Endothelial cell of umbilical vein (primary cell): ENCODE measurements around the gene GSG1L. TPM values are rescaled to one million over a fixed set of nuclear protein-coding genes. Genes with fewer than 3 reads are reported as not detected.

ENCODE experiments used
- BruUV-seq: library from RNA; stranded (reverse); fragments of 400-500 nt; replicated peaks from 2 replicates; lab custom pipeline; 2021; lab: Mats Ljungman, UMichigan
- CTCF ChIA-PET: fragments of 300-600, 350-600 bp; sonication (Branson Sonifier 250); formaldehyde crosslinking; loops from one replicate; lab custom pipeline; 2021; ENCODE audit warnings: antibody characterized with exemption, inconsistent platforms; lab: Charles Lee
- POLR2A ChIA-PET: fragments of 300-600, 350-600 bp; sonication (Branson Sonifier 250); formaldehyde crosslinking; loops from one replicate; lab custom pipeline; 2021; ENCODE audit warnings: antibody characterized with exemption, inconsistent platforms; lab: Charles Lee
- DNase-seq: peaks from one replicate; pipeline ENCODE4 v3.0.0-alpha.2; 2011; ENCODE audit warnings: low read depth, low spot score
- FAIRE-seq: peaks from 2 replicates; lab custom pipeline; 2011; peaks lifted over from hg19 to GRCh38; lab: Jason Lieb, UNC
- H2AFZ ChIP-seq: 2 replicates; pipeline ENCODE4 v1.6.0; 2012; ENCODE audit warnings: low read depth, low read length, control low read depth, inconsistent platforms
- H3K27ac ChIP-seq: 2 replicates; pipeline ENCODE4 v1.5.1; 2011; ENCODE audit warnings: low read depth, mild to moderate bottlenecking, control low read depth, low read length, moderate library complexity; ENCODE audit not compliant: insufficient read depth
- H3K27me3 ChIP-seq, 2 experiments: 2 replicates each; pipeline versions ENCODE4 v1.6.0 to v1.6.1; 2011; ENCODE audit warnings: low read length in 2 of 2, mixed read lengths in 1 of 2; ENCODE audit not compliant: control insufficient read depth in 2 of 2, insufficient read depth in 2 of 2
- H3K36me3 ChIP-seq, 2 experiments: 2 replicates in 1 of 2; 3 replicates in 1 of 2; pipeline ENCODE4 v1.5.1; 2011; ENCODE audit warnings: low read length in 2 of 2, mild to moderate bottlenecking in 1 of 2, moderate library complexity in 1 of 2; ENCODE audit not compliant: control insufficient read depth in 2 of 2, insufficient read depth in 2 of 2; ENCODE audit errors: extremely low read depth in 1 of 2
- H3K4me1 ChIP-seq: 3 replicates; pipeline ENCODE4 v1.5.1; 2011; ENCODE audit warnings: mild to moderate bottlenecking, low read length; ENCODE audit not compliant: control insufficient read depth, insufficient read depth; ENCODE audit errors: extremely low read depth
- H3K4me2 ChIP-seq: 2 replicates; pipeline ENCODE4 v1.6.1; 2011; ENCODE audit warnings: low read length, control low read depth, mixed read lengths; ENCODE audit not compliant: insufficient read depth
- H3K4me3 ChIP-seq, 3 experiments: fragments of 200-600 bp in 1 of 3; sonication (generic), shearing (Covaris generic) in 1 of 3; replicated peaks in 1 of 3; 2 replicates each; pipeline ENCODE4 v1.5.1; 2011 to 2016; ENCODE audit warnings: control low read depth in 3 of 3, low read length in 3 of 3, mild to moderate bottlenecking in 2 of 3, inconsistent platforms in 1 of 3, low read depth in 1 of 3, moderate library complexity in 1 of 3; ENCODE audit not compliant: insufficient read depth in 1 of 3
- H3K79me2 ChIP-seq: 2 replicates; pipeline ENCODE4 v1.6.0; 2012; ENCODE audit warnings: low read length, inconsistent platforms; ENCODE audit not compliant: control insufficient read depth, insufficient read depth
- H3K9ac ChIP-seq: replicated peaks from 2 replicates; pipeline ENCODE3; 2011; ENCODE audit warnings: low read length, control low read depth; ENCODE audit not compliant: insufficient read depth; ENCODE audit errors: extremely low read depth
- H3K9me1 ChIP-seq: replicated peaks from 3 replicates; pipeline ENCODE4 v1.6.0; 2011; ENCODE audit warnings: mild to moderate bottlenecking, low read length; ENCODE audit not compliant: control insufficient read depth, insufficient read depth; ENCODE audit errors: extremely low read depth
- H3K9me3 ChIP-seq: replicated peaks from 2 replicates; pipeline ENCODE4 v1.5.1; 2012; ENCODE audit warnings: low read length, inconsistent platforms; ENCODE audit not compliant: control insufficient read depth, insufficient read depth
- H4K20me1 ChIP-seq: replicated peaks from 2 replicates; pipeline ENCODE3; 2011; ENCODE audit warnings: mild to moderate bottlenecking, low read length; ENCODE audit not compliant: control insufficient read depth, insufficient read depth; ENCODE audit errors: extremely low read depth
- EZH2 ChIP-seq: IDR thresholded peaks from 2 replicates; pipeline ENCODE4 v1.6.1; 2012; ENCODE audit warnings: borderline replicate concordance, low read depth, mild to moderate bottlenecking, moderate library complexity, low read length, inconsistent platforms; ENCODE audit not compliant: severe bottlenecking
- FOS ChIP-seq: IDR thresholded peaks from 2 replicates; pipeline ENCODE4 v1.6.1; 2011; ENCODE audit warnings: mild to moderate bottlenecking, low read length, moderate library complexity, borderline replicate concordance; ENCODE audit not compliant: insufficient read depth
- GATA2 ChIP-seq: IDR thresholded peaks from 2 replicates; pipeline ENCODE4 v1.7.0; 2011; ENCODE audit warnings: low read depth, mild to moderate bottlenecking, moderate library complexity, mixed read lengths, low read length; ENCODE audit not compliant: insufficient read length, insufficient read depth
- JUN ChIP-seq: IDR thresholded peaks from 2 replicates; pipeline ENCODE4 v1.6.1; 2011; ENCODE audit warnings: borderline replicate concordance, low read depth; ENCODE audit not compliant: insufficient read length, insufficient read depth
- MAX ChIP-seq: IDR thresholded peaks from 2 replicates; pipeline ENCODE4 v1.6.1; 2011; ENCODE audit not compliant: insufficient read depth, insufficient read length
- MYC ChIP-seq: IDR thresholded peaks from one replicate; pipeline ENCODE4 v1.6.1; 2011; ENCODE audit warnings: mild to moderate bottlenecking, low read depth, low read length
- POLR2A ChIP-seq: IDR thresholded peaks from 2 replicates; pipeline ENCODE4 v1.6.1; 2012; ENCODE audit warnings: low read depth, mild to moderate bottlenecking, control low read depth, low read length
- POLR2AphosphoS5 ChIP-seq: IDR thresholded peaks from 2 replicates; pipeline ENCODE4 v1.6.1; 2012; ENCODE audit warnings: low read depth, mild to moderate bottlenecking, control low read depth, low read length, moderate library complexity; ENCODE audit not compliant: insufficient read depth
- dilution Hi-C: fragments of 300-500 bp; cut with MboI; formaldehyde crosslinking; loops from one replicate; pipeline ENCODE4 v1.15.0; 2019; ENCODE audit warnings: low sequenced_read_pairs; ENCODE audit not compliant: extremely low pct_ligation_motif_present
- intact Hi-C: fragments of 100-400 bp; cut with micrococcal nuclease; formaldehyde crosslinking; loops from one replicate; pipeline ENCODE4 v1.10.0; 2022
- polyA plus RNA-seq, 4 experiments: library from polyadenylated mRNA; depleted of rRNA in 3 of 4; stranded (reverse) in 3 of 4; unstranded in 1 of 4; fragments of >200 nt; gene quantifications; 2 replicates each; pipeline versions ENCODE4 v1.2.1 to v1.2.3, GENCODE V29; 2011 to 2012; ENCODE audit warnings: missing spikeins in 1 of 4
- total RNA-seq: library from RNA; stranded (reverse); gene quantifications from 2 replicates; pipeline ENCODE4 v1.2.3, GENCODE V29; 2021
- TF ChIP-seq, protein P1 (sequence below), 2 donors: IDR thresholded peaks; 1 replicate in 1 of 2; 2 replicates in 1 of 2; pipeline ENCODE4 v1.5.1; 2011; ENCODE audit warnings: low read length in 2 of 2, mild to moderate bottlenecking in 2 of 2, moderate library complexity in 2 of 2, control low read depth in 1 of 2, inconsistent platforms in 1 of 2, low read depth in 1 of 2; ENCODE audit not compliant: insufficient read depth in 1 of 2; ENCODE audit errors: extremely low read depth in 1 of 2

Gene GSG1L
- total and polyA plus RNA-seq, 2 donors (not counting 3 experiments of a cell fraction or from before 2014, with no cell fraction given) = 0.06 TPM; not detected in 1

DNA sequence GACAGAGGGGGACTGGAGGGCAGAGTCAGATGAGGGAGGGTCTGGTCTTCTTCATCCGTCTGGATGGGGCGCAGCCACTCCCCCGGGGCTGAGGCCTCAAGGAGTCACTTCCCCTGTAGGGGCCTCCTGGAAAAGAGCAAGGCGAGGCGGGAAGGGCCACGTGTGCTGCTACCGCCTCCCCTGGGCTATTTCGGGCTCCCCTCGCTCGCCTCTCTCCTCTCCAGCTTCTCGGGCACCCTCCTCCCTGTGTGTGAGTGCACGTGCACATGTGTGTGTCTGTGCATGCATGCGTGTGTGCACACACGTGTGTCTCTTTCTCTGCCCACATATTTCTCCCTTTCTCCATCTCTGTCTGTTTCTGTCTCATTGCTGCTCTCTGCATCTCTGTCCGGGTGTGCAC is 10.1 kb downstream of the GSG1L start:
- Histone ChIP-seq H3K27ac (no peak overlapping the region), H3K4me3 (no peak overlapping the region), H3K9ac (no peak overlapping the region), H3K9me1 (no peaks in the 10 kb centered on the region), H3K4me1 (no peaks in the 10 kb centered on the region), H4K20me1 (no peaks in the 10 kb centered on the region), H3K4me2 (no peak overlapping the region), H3K36me3 (no peaks in the 10 kb centered on the region), H3K9me3 (no peaks in the 10 kb centered on the region), H3K79me2 (no peaks in the 10 kb centered on the region), H3K27me3 (no peaks in the 10 kb centered on the region), H2AFZ (no peak overlapping the region)
- no peak for FAIRE-seq
- TF ChIP-seq MAX (no peak), EZH2 (no peak), MYC (no peak), POLR2AphosphoS5 (no peak), POLR2A (no peak), JUN (no peak), GATA2 (no peak), FOS (no peak)
- TF ChIP-seq, protein P1, sequence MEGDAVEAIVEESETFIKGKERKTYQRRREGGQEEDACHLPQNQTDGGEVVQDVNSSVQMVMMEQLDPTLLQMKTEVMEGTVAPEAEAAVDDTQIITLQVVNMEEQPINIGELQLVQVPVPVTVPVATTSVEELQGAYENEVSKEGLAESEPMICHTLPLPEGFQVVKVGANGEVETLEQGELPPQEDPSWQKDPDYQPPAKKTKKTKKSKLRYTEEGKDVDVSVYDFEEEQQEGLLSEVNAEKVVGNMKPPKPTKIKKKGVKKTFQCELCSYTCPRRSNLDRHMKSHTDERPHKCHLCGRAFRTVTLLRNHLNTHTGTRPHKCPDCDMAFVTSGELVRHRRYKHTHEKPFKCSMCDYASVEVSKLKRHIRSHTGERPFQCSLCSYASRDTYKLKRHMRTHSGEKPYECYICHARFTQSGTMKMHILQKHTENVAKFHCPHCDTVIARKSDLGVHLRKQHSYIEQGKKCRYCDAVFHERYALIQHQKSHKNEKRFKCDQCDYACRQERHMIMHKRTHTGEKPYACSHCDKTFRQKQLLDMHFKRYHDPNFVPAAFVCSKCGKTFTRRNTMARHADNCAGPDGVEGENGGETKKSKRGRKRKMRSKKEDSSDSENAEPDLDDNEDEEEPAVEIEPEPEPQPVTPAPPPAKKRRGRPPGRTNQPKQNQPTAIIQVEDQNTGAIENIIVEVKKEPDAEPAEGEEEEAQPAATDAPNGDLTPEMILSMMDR (IDR thresholded peaks at IDR 0.05; ENCODE audit: extremely low read depth in 1 of 2, insufficient read depth in 1 of 2, low read depth in 1 of 2, low read length in 2 of 2) = no peak
- POLR2A ChIA-PET = no interaction called here
- CTCF ChIA-PET = no interaction called here
- DNase-seq = no peak
- intact Hi-C loops = no loop called here
- BruUV-seq = no TSS peak
- dilution Hi-C loops = no loop called here
